HepG2 (cell line): ENCODE results near the gene UBE2O. TPM values are rescaled to one million over a fixed set of nuclear protein-coding genes. Genes with fewer than 3 reads are reported as not detected.

ENCODE experiments used
- ATAC-seq: fragments of 200-7000 bp; cut with Tn5 transposase; 3 replicates; pipeline ENCODE4 v1.9.1; 2020; ENCODE audit warnings: mild to moderate bottlenecking, moderate library complexity
- BruUV-seq: library from RNA; stranded (reverse); fragments of 400-500 nt; replicated peaks from 2 replicates; lab custom pipeline; 2021; lab: Mats Ljungman, UMichigan
- CTCF ChIA-PET: fragments of 300-600 bp; formaldehyde crosslinking; extraction: SDS; loops from one replicate; lab custom pipeline; 2021; ENCODE audit warnings: low total read pairs, inconsistent platforms, low intra/inter-chr PET ratio; lab: Yijun Ruan, JAX
- POLR2A ChIA-PET: fragments of 350-600 bp; sonication (Branson Sonifier 250); formaldehyde crosslinking; loops from one replicate; lab custom pipeline; 2020; ENCODE audit warnings: antibody characterized with exemption, inconsistent platforms; lab: Yijun Ruan, JAX
- DNase-seq: peaks from one replicate; pipeline ENCODE4 v3.0.0-alpha.2; 2015; ENCODE audit warnings: low spot score
- FAIRE-seq: peaks from 3 replicates; lab custom pipeline; 2011; peaks lifted over from hg19 to GRCh38; lab: Jason Lieb, UNC
- H2AFZ ChIP-seq: one replicate; pipeline ENCODE4 v1.6.1; 2011; ENCODE audit warnings: low read length, inconsistent platforms
- H3K27ac ChIP-seq: fragments of 300-600 bp; 3 replicates; pipeline ENCODE4 v1.8.0; 2011; ENCODE audit warnings: mixed run types, mild to moderate bottlenecking, mixed read lengths, low read length, inconsistent platforms; ENCODE audit not compliant: insufficient read depth; ENCODE audit errors: extremely low read length
- H3K27me3 ChIP-seq, 2 experiments: fragments of 200-600 bp in 1 of 2; 2 replicates in 1 of 2; 3 replicates in 1 of 2; pipeline versions ENCODE4 v1.6.0 to v1.8.0; 2011; ENCODE audit warnings: low read length in 2 of 2, mild to moderate bottlenecking in 2 of 2, moderate library complexity in 2 of 2, inconsistent platforms in 1 of 2; ENCODE audit not compliant: insufficient read depth in 2 of 2, control insufficient read depth in 1 of 2
- H3K36me3 ChIP-seq, 2 experiments: fragments of 200-600 bp in 1 of 2; replicated peaks in 1 of 2; 2 replicates in 1 of 2; 3 replicates in 1 of 2; pipeline versions ENCODE4 v1.5.1 to v1.8.0; 2011; ENCODE audit warnings: low read length in 2 of 2, inconsistent platforms in 1 of 2; ENCODE audit not compliant: insufficient read depth in 2 of 2, control insufficient read depth in 1 of 2
- H3K4me1 ChIP-seq: 2 replicates; pipeline ENCODE4 v1.5.1; 2012; ENCODE audit warnings: low read length, inconsistent platforms; ENCODE audit not compliant: insufficient read depth
- H3K4me2 ChIP-seq: 2 replicates; pipeline ENCODE4 v1.6.0; 2011; ENCODE audit warnings: low read depth, low read length, inconsistent platforms
- H3K4me3 ChIP-seq, 3 experiments: fragments of 200-600 bp in 1 of 3; sonication (generic), shearing (Covaris generic) in 1 of 3; replicated peaks in 1 of 3; 2 replicates each; pipeline ENCODE4 v1.5.1; 2011 to 2016; ENCODE audit warnings: low read length in 3 of 3, inconsistent platforms in 2 of 3, low read depth in 2 of 3, mild to moderate bottlenecking in 2 of 3, control low read depth in 1 of 3, mixed read lengths in 1 of 3; ENCODE audit not compliant: insufficient read depth in 1 of 3
- H3K79me2 ChIP-seq: one replicate; pipeline ENCODE4 v1.6.1; 2011; ENCODE audit warnings: low read length, inconsistent platforms; ENCODE audit not compliant: insufficient read depth
- H3K9ac ChIP-seq: 2 replicates; pipeline ENCODE4 v1.6.0; 2011; ENCODE audit warnings: mild to moderate bottlenecking, low read depth, low read length, inconsistent platforms; ENCODE audit not compliant: insufficient read depth
- H3K9me3 ChIP-seq: 2 replicates; pipeline ENCODE4 v1.5.1; 2012; ENCODE audit warnings: mild to moderate bottlenecking, low read length
- H4K20me1 ChIP-seq: 2 replicates; pipeline ENCODE4 v1.6.0; 2011; ENCODE audit warnings: inconsistent platforms, mild to moderate bottlenecking, low read length, moderate library complexity; ENCODE audit not compliant: insufficient read depth
- AGO2 ChIP-seq: fragments of 200-400 bp; formaldehyde crosslinking; optimal IDR thresholded peaks from 2 replicates; pipeline ENCODE3; 2017; ENCODE audit warnings: mild to moderate bottlenecking, low read depth, low read length, moderate library complexity
- HNRNPL ChIP-seq: fragments of 200-400 bp; formaldehyde crosslinking; IDR thresholded peaks from 2 replicates; pipeline ENCODE4 v1.6.1; 2017; ENCODE audit warnings: mild to moderate bottlenecking, low read depth, low read length
- NFE2L1 ChIP-seq: sonication (generic); formaldehyde crosslinking; IDR thresholded peaks from 2 replicates; pipeline ENCODE4 v1.4.0; 2020; ENCODE audit warnings: missing genetic modification reagents, mild to moderate bottlenecking, borderline replicate concordance
- SP2 ChIP-seq: sonication (generic); formaldehyde crosslinking; IDR thresholded peaks from 2 replicates; pipeline ENCODE4 v1.5.1; 2020; ENCODE audit warnings: mild to moderate bottlenecking, missing genetic modification reagents
- ZNF383 ChIP-seq: sonication (generic); formaldehyde crosslinking; IDR thresholded peaks from 2 replicates; pipeline ENCODE4 v1.4.0; 2020; ENCODE audit warnings: missing genetic modification reagents, mild to moderate bottlenecking, borderline replicate concordance
- WGBS: methylation state at CpG from one replicate; pipeline ENCODE4 v1.1.6; 2017; ENCODE audit warnings: low lambda C conversion rate; 5-methylcytosine and 5-hydroxymethylcytosine counted together
- in situ Hi-C: cut with HindIII; loops from 2 replicates; pipeline ENCODE4 v1.10.0; 2017; ENCODE audit warnings: low pct_unique_long_range_greater_than_20kb; ENCODE audit not compliant: extremely low pct_ligation_motif_present
- intact Hi-C: fragments of 100-400 bp; cut with micrococcal nuclease; formaldehyde crosslinking; loops from one replicate; pipeline ENCODE4 v1.10.0; 2022; ENCODE audit not compliant: unreplicated experiment
- polyA plus RNA-seq, 8 experiments: library from polyadenylated mRNA; depleted of rRNA in 3 of 8; stranded (reverse) in 7 of 8; unstranded in 1 of 8; fragments of >200 nt; fragmentation: Illumina TruSeq in 4 of 8; extraction: Trizol in 4 of 8; gene quantifications; 2 replicates each; pipeline versions ENCODE4 v1.2.1 to v1.2.3, GENCODE V29; 2011 to 2016; ENCODE audit warnings: low read depth in 4 of 8, missing spikeins in 1 of 8, mixed read lengths in 1 of 8; ENCODE audit not compliant: insufficient read depth in 1 of 8
- total RNA-seq, 5 experiments: library from RNA; depleted of rRNA; stranded (reverse); fragments of >200 nt; fragmentation: Illumina TruSeq; extraction: Trizol; gene quantifications; 2 replicates each; pipeline ENCODE4 v1.2.3, GENCODE V29; 2016; ENCODE audit warnings: low read depth in 1 of 5
- TF ChIP-seq, protein P1 (sequence below), 2 experiments: sonication (generic) in 1 of 2; formaldehyde crosslinking in 1 of 2; IDR thresholded peaks; 2 replicates each; pipeline versions ENCODE4 v1.4.0 to v1.6.1; 2016 to 2020; ENCODE audit warnings: borderline replicate concordance in 1 of 2, low read depth in 1 of 2, mild to moderate bottlenecking in 1 of 2, missing genetic modification reagents in 1 of 2

Gene UBE2O
- total and polyA plus RNA-seq, 2 of the 13 experiments (the other 11 are each of a cell fraction or from before 2014, with no cell fraction given) = 21.5 to 23.5 TPM

DNA sequence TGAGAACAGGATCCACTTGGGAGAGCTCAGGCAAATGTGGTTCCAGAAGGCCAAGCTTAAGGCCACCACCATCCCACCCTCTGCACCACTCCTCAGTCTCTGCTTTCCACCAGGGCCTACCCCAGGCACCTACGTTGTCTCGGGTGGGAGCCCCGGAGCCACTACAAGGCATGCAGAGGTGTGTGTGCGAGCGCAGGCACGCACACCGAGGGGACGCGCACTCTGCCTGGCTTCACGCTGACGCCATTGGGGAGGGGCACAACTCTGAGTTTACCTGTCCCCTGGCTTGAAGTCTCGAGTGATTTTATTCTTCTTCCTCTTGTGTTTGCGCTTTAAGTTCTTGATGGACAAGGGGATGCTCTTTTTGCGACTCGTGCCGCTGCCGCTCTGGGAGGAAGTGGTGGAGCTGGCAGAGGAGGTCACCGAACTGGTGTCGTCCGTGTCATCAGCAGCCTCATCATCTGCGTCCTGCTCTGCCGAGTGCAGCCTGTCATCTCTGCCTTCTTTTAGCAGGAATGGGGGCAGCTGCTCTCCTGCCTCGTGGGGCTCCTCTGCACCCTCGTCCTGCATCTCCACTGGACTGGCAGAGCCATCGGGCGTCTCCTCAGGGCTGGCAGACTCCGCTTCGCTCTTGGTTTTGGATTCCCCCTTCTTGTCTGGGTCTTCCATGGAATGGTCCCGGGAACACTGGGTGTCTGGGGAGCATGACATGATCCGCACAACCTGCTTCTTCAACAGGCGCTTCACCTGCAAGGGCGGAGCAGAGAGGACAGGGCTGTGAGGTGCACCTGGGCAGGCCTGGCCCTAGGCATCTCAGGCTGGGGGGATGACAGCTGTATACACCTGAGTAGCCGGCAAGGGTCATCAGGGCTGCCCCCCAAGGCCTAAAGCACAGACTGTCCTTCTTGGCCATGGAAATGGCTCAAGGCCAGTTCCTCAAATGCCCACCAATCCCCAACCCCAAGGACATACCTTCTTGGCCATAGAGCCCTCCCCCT lies 53.5 kb downstream of the UBE2O start:
- no peaks in the 10 kb centered on the region for H3K79me2 ChIP-seq
- in situ Hi-C loops (loop anchor here (5.0 kb wide), 2 partner anchors 53 to 97 kb away; partner anchors contain the start of gene UBE2O), intact Hi-C loops (no loop called here)
- no peak for ATAC-seq
- TF ChIP-seq SP2 (no peak), AGO2 (peak; percentile 10)
- no peak overlapping the region for H3K9ac ChIP-seq
- H3K27ac ChIP-seq = no peak overlapping the region
- H3K9me3 ChIP-seq = no peaks in the 10 kb centered on the region
- peaks cover 4% of the 10 kb centered on the region; the same call in 1 of the 2 replicates for H4K20me1 ChIP-seq
- no peak for DNase-seq
- no peak overlapping the region for H3K4me2 ChIP-seq
- no peak for FAIRE-seq
- CTCF ChIA-PET = no interaction called here
- no peak overlapping the region for H3K4me3 ChIP-seq
- BruUV-seq = TSS peak; percentile 41
- POLR2A ChIA-PET = interaction anchor here (2.0 to 2.6 kb wide), 4 partner anchors 14 to 47 kb away, joined by 7 to 18 read pairs (median 12); partner anchors contain the start of genes PRPSAP1 and SPHK1
- no peaks in the 10 kb centered on the region for H3K27me3 ChIP-seq
- H2AFZ ChIP-seq = no peak overlapping the region
- H3K36me3 ChIP-seq = peaks cover 73 to 89% of the 10 kb centered on the region in 2 experiments
- 91% methylated on average over 28 of the region's 33 CpGs for WGBS
- H3K4me1 ChIP-seq = no peaks in the 10 kb centered on the region

DNA sequence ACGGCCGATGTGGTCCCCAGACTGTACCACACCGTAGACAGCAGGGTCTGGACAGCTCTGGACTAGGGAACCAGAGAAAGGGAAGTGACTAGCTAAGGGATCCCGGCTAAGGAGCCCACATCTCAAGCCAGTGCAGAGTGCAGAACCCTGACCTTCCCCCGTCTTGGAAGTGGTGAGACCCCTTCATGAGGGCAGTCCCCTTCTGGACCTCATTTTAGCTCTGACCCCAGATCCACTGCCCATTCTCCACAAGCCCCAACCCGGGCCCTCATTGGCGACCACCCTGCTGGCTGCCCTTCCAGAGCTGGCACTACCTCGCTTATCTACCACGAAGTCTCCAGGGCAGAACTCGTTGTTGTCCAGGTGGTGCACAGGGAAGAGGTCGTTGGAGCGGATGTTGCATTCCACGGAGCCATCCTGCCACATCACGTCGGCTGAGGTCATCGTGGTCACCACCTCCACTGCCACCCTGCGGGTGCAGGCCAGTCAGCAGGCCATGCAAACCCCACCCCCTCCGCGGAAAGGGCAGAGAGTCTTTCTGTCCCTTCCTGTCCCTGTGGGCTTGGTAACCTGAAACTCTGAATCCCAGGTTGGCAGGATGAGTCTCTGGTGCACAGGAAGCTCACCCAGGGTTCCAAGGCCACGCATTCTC lies 54.3 kb downstream of the UBE2O start:
- Histone ChIP-seq H4K20me1 (peaks cover 4% of the 10 kb centered on the region; the same call in 1 of the 2 replicates), H3K27me3 (no peaks in the 10 kb centered on the region), H3K79me2 (no peaks in the 10 kb centered on the region), H3K4me3 (no peak overlapping the region), H3K9ac (no peak overlapping the region), H3K27ac (no peak overlapping the region), H2AFZ (no peak overlapping the region), H3K4me1 (no peaks in the 10 kb centered on the region), H3K36me3 (peaks cover 73 to 88% of the 10 kb centered on the region in 2 experiments), H3K4me2 (no peak overlapping the region), H3K9me3 (no peaks in the 10 kb centered on the region)
- ATAC-seq (peak; percentile 18), DNase-seq (no peak), FAIRE-seq (no peak)
- no TSS peak for BruUV-seq
- intact Hi-C loops = loop anchor here (1.0 kb wide), 2 partner anchors 9 to 95 kb away; no protein-coding TSS in a partner anchor
- POLR2A ChIA-PET = interaction anchor here (1.2 to 2.6 kb wide), 16 partner anchors 10 to 134 kb away, joined by 3 to 18 read pairs (median 6); partner anchors contain the start of genes PRPSAP1, SPHK1 and UBALD2
- in situ Hi-C loops = loop anchor here (5.0 kb wide), 1 partner anchor 96 kb away; no protein-coding TSS in a partner anchor
- WGBS = 93% methylated on average over 20 of the region's 20 CpGs
- CTCF ChIA-PET = interaction anchor here (1.2 to 2.3 kb wide), 4 partner anchors 13 to 119 kb away, joined by 3 to 14 read pairs (median 4); no protein-coding TSS in a partner anchor
- 0 out of 2 replicates have a peak, but pooled peaks have one; percentile 14 for TF ChIP-seq ZNF383 (CRISPR knock-in tag)
- no peak for TF ChIP-seq NFE2L1
- TF ChIP-seq, protein P1, sequence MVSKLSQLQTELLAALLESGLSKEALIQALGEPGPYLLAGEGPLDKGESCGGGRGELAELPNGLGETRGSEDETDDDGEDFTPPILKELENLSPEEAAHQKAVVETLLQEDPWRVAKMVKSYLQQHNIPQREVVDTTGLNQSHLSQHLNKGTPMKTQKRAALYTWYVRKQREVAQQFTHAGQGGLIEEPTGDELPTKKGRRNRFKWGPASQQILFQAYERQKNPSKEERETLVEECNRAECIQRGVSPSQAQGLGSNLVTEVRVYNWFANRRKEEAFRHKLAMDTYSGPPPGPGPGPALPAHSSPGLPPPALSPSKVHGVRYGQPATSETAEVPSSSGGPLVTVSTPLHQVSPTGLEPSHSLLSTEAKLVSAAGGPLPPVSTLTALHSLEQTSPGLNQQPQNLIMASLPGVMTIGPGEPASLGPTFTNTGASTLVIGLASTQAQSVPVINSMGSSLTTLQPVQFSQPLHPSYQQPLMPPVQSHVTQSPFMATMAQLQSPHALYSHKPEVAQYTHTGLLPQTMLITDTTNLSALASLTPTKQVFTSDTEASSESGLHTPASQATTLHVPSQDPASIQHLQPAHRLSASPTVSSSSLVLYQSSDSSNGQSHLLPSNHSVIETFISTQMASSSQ (IDR thresholded peaks at IDR 0.05; ENCODE audit: low read depth) = no peak
- TF ChIP-seq, protein P1 (CRISPR knock-in tag; IDR thresholded peaks at IDR 0.05; ENCODE audit: borderline replicate concordance) = 0 out of 2 replicates have a peak, but pooled peaks have one; percentile 21
- TF ChIP-seq HNRNPL = peak; percentile 60; the same call in 1 of the 2 replicates
